ENCODE results near the gene LGALS16. TPM values are rescaled to one million over a fixed set of nuclear protein-coding genes. Genes with fewer than 3 reads are reported as not detected.

Gene LGALS16
- total RNA-seq, 1 experiment from 2014 or later, result not detected

GRCh38 chr19:39701291-39701690 is 45.6 kb downstream of the LGALS16 start:
- H3K9me2 ChIP-seq (ENCODE audit: insufficient read depth), result no peaks in the 10 kb centered on the region
- H4K20me1 ChIP-seq (ENCODE audit: insufficient read depth), result no peaks in the 10 kb centered on the region
- no peak overlapping the region for H2AFZ ChIP-seq (ENCODE audit: low read depth, low read length, poor library complexity, severe bottlenecking)
- DNase-seq (ENCODE audit: low read depth, low spot score) (no peak), ATAC-seq (no peak)
- H3K4me1 ChIP-seq (ENCODE audit: control insufficient read depth in 1 of 2, insufficient read depth in 2 of 2, low read length in 2 of 2), result no peaks in the 10 kb centered on the region
- H3K9me3 ChIP-seq (ENCODE audit: control insufficient read depth in 1 of 2, insufficient read depth in 1 of 2, low read depth in 1 of 2, low read length in 2 of 2), result no peaks in the 10 kb centered on the region
- POLR2A ChIA-PET, result no interaction called here
- BruUV-seq (replicated peaks), result no TSS peak
- RAD21 ChIA-PET (ENCODE audit: low non-redundant PET in 1 of 2, low total read pairs in 2 of 2, uncharacterized antibody in 2 of 2, unreplicated experiment in 2 of 2), result interaction anchor here in 1 of 2 experiments (0.5 kb wide), 1 partner anchor 20 kb away, joined by 4 read pairs; no protein-coding TSS in a partner anchor
- H3K4me2 ChIP-seq (ENCODE audit: low read length), result no peak overlapping the region
- H3K9ac ChIP-seq (ENCODE audit: low read length), result no peak overlapping the region
- H3K4me3 ChIP-seq (replicated peaks in 1 of 2; ENCODE audit: low read depth in 1 of 2, low read length in 2 of 2), result no peak overlapping the region
- CTCF ChIA-PET, result no interaction called here
- no peaks in the 10 kb centered on the region for H3K79me2 ChIP-seq (ENCODE audit: insufficient read depth, low read length)
- H3K27ac ChIP-seq (ENCODE audit: low read depth, low read length), result no peak overlapping the region
- peaks cover 80% of the 10 kb centered on the region for H3K27me3 ChIP-seq (ENCODE audit: insufficient read depth, low read length)
- no peaks in the 10 kb centered on the region for H3K36me3 ChIP-seq (ENCODE audit: control insufficient read depth in 1 of 2, insufficient read depth in 2 of 2, low read length in 2 of 2)
- intact Hi-C loops (cut with micrococcal nuclease), result no loop called here
- TF ChIP-seq SRF (IDR thresholded peaks at IDR 0.05; ENCODE audit: low read depth) (no peak), REST (IDR thresholded peaks at IDR 0.05; ENCODE audit: low read depth) (no peak), POLR2AphosphoS5 (IDR thresholded peaks at IDR 0.05; ENCODE audit: low read depth, low read length) (no peak), EZH2phosphoT487 (IDR thresholded peaks at IDR 0.05; ENCODE audit: borderline replicate concordance) (no peak), YY1 (IDR thresholded peaks at IDR 0.05; ENCODE audit: extremely low read depth, insufficient replicate concordance, low read depth, low read length) (no peak), SIN3A (IDR thresholded peaks at IDR 0.05; ENCODE audit: low read depth) (no peak), EZH2 (IDR thresholded peaks at IDR 0.05) (no peak), FOSL1 (IDR thresholded peaks at IDR 0.05; ENCODE audit: low read depth) (no peak), EGR1 (IDR thresholded peaks at IDR 0.05; ENCODE audit: low read depth) (no peak), MAX (IDR thresholded peaks at IDR 0.05) (no peak), CTCF (IDR thresholded peaks at IDR 0.05 in 2 of 3, conservative IDR thresholded peaks at IDR 0.05 in 1 of 3; ENCODE audit: borderline replicate concordance in 1 of 3, insufficient read depth in 1 of 3, low read depth in 2 of 3, low read length in 2 of 3) (no peak), ZFX (IDR thresholded peaks at IDR 0.05) (no peak), POLR2A (IDR thresholded peaks at IDR 0.05; ENCODE audit: borderline replicate concordance, extremely low read depth, insufficient read depth, insufficient read length) (no peak), ZBTB33 (IDR thresholded peaks at IDR 0.05; ENCODE audit: extremely low read depth, insufficient replicate concordance, low read length) (no peak), ELF1 (IDR thresholded peaks at IDR 0.05; ENCODE audit: borderline replicate concordance, low read depth) (no peak), TCF7L2 (IDR thresholded peaks at IDR 0.05; ENCODE audit: borderline replicate concordance, extremely low read depth, insufficient read depth, insufficient read length) (no peak), ZNF274 (IDR thresholded peaks at IDR 0.05; ENCODE audit: low read depth, low read length) (no peak)

Data from HCT116 (cell line).